PFSK-1 (cell line): ENCODE measurements around the gene TPSB2.

ENCODE experiments used
- FOXP2 ChIP-seq: optimal IDR thresholded peaks from 2 replicates; pipeline ENCODE3; 2011; ENCODE audit warnings: borderline replicate concordance, control low read depth, inconsistent platforms; ENCODE audit not compliant: insufficient read depth; ENCODE audit errors: extremely low read length, extremely low read depth
- POLR2AphosphoS5 ChIP-seq: IDR thresholded peaks from 2 replicates; pipeline ENCODE4 v1.6.1; 2012; ENCODE audit warnings: low read depth, mild to moderate bottlenecking, control low read depth, low read length, moderate library complexity
- SIN3A ChIP-seq: IDR thresholded peaks from 2 replicates; pipeline ENCODE4 v1.6.1; 2012; ENCODE audit warnings: mild to moderate bottlenecking, low read length, moderate library complexity, borderline replicate concordance; ENCODE audit not compliant: insufficient read depth
- TAF1 ChIP-seq: IDR thresholded peaks from 2 replicates; pipeline ENCODE4 v1.6.1; 2012; ENCODE audit warnings: low read length, control low read depth, borderline replicate concordance; ENCODE audit not compliant: insufficient read depth
- TF ChIP-seq, protein P1 (sequence below), 2 experiments: IDR thresholded peaks; 2 replicates each; pipeline versions ENCODE4 v1.6.1 to v1.8.0; 2011 to 2012; ENCODE audit warnings: low read depth in 2 of 2, low read length in 2 of 2, control low read depth in 1 of 2, inconsistent platforms in 1 of 2, mild to moderate bottlenecking in 1 of 2, moderate library complexity in 1 of 2; ENCODE audit not compliant: insufficient read depth in 1 of 2

DNA sequence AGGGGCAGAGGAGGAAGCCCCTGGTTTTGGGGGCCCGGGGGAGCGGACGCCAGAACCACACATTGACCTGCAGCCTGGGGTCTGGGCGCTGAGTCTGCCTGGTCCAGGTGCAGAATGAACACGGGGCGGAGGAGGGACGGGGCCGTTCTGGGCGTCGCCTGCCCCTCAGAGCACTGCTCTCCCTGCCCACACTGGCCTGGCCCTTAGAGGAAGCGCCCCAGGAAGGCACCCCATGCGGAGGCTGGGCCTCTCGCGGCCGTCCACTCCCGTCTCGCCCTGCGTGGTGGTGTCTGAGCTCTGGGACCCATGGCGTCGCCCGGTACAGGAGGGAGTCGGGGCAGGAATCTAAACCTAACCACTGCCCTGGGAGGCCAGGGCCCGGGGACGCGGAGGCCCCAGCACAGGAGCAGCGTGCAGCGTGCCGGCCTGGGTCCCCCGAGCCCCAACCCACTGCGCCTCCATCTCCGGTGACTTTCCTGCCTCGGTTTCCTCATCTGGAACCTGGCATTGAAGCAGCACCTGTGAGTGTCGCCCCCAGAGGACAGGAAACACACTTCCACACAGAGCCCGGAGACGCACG, 30.2 kb upstream of the TPSB2 start:
- no peak for TF ChIP-seq SIN3A
- TF ChIP-seq, protein P1, sequence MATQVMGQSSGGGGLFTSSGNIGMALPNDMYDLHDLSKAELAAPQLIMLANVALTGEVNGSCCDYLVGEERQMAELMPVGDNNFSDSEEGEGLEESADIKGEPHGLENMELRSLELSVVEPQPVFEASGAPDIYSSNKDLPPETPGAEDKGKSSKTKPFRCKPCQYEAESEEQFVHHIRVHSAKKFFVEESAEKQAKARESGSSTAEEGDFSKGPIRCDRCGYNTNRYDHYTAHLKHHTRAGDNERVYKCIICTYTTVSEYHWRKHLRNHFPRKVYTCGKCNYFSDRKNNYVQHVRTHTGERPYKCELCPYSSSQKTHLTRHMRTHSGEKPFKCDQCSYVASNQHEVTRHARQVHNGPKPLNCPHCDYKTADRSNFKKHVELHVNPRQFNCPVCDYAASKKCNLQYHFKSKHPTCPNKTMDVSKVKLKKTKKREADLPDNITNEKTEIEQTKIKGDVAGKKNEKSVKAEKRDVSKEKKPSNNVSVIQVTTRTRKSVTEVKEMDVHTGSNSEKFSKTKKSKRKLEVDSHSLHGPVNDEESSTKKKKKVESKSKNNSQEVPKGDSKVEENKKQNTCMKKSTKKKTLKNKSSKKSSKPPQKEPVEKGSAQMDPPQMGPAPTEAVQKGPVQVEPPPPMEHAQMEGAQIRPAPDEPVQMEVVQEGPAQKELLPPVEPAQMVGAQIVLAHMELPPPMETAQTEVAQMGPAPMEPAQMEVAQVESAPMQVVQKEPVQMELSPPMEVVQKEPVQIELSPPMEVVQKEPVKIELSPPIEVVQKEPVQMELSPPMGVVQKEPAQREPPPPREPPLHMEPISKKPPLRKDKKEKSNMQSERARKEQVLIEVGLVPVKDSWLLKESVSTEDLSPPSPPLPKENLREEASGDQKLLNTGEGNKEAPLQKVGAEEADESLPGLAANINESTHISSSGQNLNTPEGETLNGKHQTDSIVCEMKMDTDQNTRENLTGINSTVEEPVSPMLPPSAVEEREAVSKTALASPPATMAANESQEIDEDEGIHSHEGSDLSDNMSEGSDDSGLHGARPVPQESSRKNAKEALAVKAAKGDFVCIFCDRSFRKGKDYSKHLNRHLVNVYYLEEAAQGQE (IDR thresholded peaks at IDR 0.05; ENCODE audit: insufficient read depth in 1 of 2, low read depth in 2 of 2, low read length in 2 of 2), result no peak
- no peak for TF ChIP-seq POLR2AphosphoS5
- no peak for TF ChIP-seq TAF1
- no peak for TF ChIP-seq FOXP2
